Naive thymus-derived CD4-positive, alpha-beta T cell (primary cell): ENCODE measurements around the gene C6orf118. TPM values are rescaled to one million over a fixed set of nuclear protein-coding genes. Genes with fewer than 3 reads are reported as not detected.

Source experiments
- ATAC-seq: fragments of 150-1000 bp; cut with Tn5 transposase; 2 replicates; pipeline ENCODE4 v1.10.0; 2021; ENCODE audit warnings: mild to moderate bottlenecking, moderate library complexity
- CTCF ChIA-PET: fragments of 350-600 bp; sonication (Branson Sonifier 250); formaldehyde crosslinking; loops from one replicate; lab custom pipeline; 2021; ENCODE audit warnings: antibody characterized with exemption; lab: Charles Lee
- POLR2A ChIA-PET: fragments of 350-600 bp; sonication (Branson Sonifier 250); formaldehyde crosslinking; loops from one replicate; lab custom pipeline; 2021; ENCODE audit warnings: antibody characterized with exemption, inconsistent platforms; lab: Charles Lee
- DNase-seq, 9 donors: peaks; one replicate each; pipeline versions ENCODE4 v3.0.0 to v3.0.0-alpha.2; 2020 to 2022; ENCODE audit warnings: mixed read lengths in 1 of 9
- H3K27ac ChIP-seq: one replicate; pipeline ENCODE4 v1.7.0; 2013; ENCODE audit warnings: mild to moderate bottlenecking, low read depth, low read length, moderate library complexity
- H3K27me3 ChIP-seq, 2 donors: one replicate each; pipeline ENCODE4 v1.7.0; 2013; ENCODE audit warnings: low read length in 2 of 2, mild to moderate bottlenecking in 2 of 2, moderate library complexity in 2 of 2; ENCODE audit not compliant: control insufficient read depth in 2 of 2, insufficient read depth in 2 of 2
- H3K36me3 ChIP-seq, 3 experiments: 1 replicate in 2 of 3; 2 replicates in 1 of 3; pipeline ENCODE4 v1.7.0; 2013; ENCODE audit warnings: low read length in 3 of 3, mild to moderate bottlenecking in 3 of 3, moderate library complexity in 1 of 3; ENCODE audit not compliant: insufficient read depth in 3 of 3, control insufficient read depth in 2 of 3
- H3K4me1 ChIP-seq, 2 donors: one replicate each; pipeline ENCODE4 v1.7.0; 2013; ENCODE audit warnings: low read length in 2 of 2, mild to moderate bottlenecking in 2 of 2, moderate library complexity in 1 of 2; ENCODE audit not compliant: control insufficient read depth in 2 of 2, insufficient read depth in 2 of 2
- H3K4me3 ChIP-seq: 2 replicates; pipeline ENCODE4 v1.7.0; 2013; ENCODE audit warnings: mild to moderate bottlenecking, low read length
- H3K9me3 ChIP-seq, 3 experiments: 1 replicate in 2 of 3; 2 replicates in 1 of 3; pipeline ENCODE4 v1.7.0; 2013; ENCODE audit warnings: low read length in 3 of 3; ENCODE audit not compliant: control insufficient read depth in 2 of 3
- H3K27ac Mint-ChIP-seq, 9 donors: one replicate each; pipeline ENCODE4 v1.8.0; 2020 to 2022; ENCODE audit warnings: mixed read lengths in 9 of 9, mild to moderate bottlenecking in 8 of 9, moderate library complexity in 5 of 9, inconsistent platforms in 2 of 9
- H3K27me3 Mint-ChIP-seq, 5 donors: one replicate each; pipeline ENCODE4 v1.8.0; 2021 to 2022; ENCODE audit warnings: mixed read lengths in 5 of 5, mild to moderate bottlenecking in 1 of 5
- H3K36me3 Mint-ChIP-seq, 5 donors: one replicate each; pipeline ENCODE4 v1.8.0; 2020 to 2022; ENCODE audit warnings: mixed read lengths in 5 of 5, mild to moderate bottlenecking in 3 of 5, inconsistent platforms in 1 of 5
- H3K4me1 Mint-ChIP-seq, 7 donors: one replicate each; pipeline ENCODE4 v1.8.0; 2020 to 2022; ENCODE audit warnings: mixed read lengths in 7 of 7, mild to moderate bottlenecking in 3 of 7, inconsistent platforms in 1 of 7
- H3K4me3 Mint-ChIP-seq, 10 donors: one replicate each; pipeline ENCODE4 v1.8.0; 2020 to 2022; ENCODE audit warnings: mild to moderate bottlenecking in 10 of 10, mixed read lengths in 10 of 10, moderate library complexity in 6 of 10, inconsistent platforms in 2 of 10
- H3K9me3 Mint-ChIP-seq, 11 donors: one replicate each; pipeline ENCODE4 v1.8.0; 2020 to 2022; ENCODE audit warnings: mixed read lengths in 11 of 11, mild to moderate bottlenecking in 4 of 11, inconsistent platforms in 1 of 11, moderate library complexity in 1 of 11
- intact Hi-C, 2 donors: fragments of 100-400 bp; cut with micrococcal nuclease; formaldehyde crosslinking; loops; one replicate each; pipeline ENCODE4 v1.15.1; 2023
- polyA plus RNA-seq, 2 donors: library from polyadenylated mRNA; unstranded; fragments of 300-500 nt; fragmentation: Illumina TruSeq; gene quantifications; one replicate each; pipeline ENCODE4 v1.2.3, GENCODE V29; 2021
- total RNA-seq, 6 experiments: library from RNA in 5 of 6; stranded (reverse) in 5 of 6; gene quantifications; 1 replicate in 5 of 6; 2 replicates in 1 of 6; pipeline ENCODE4 v1.2.3 and lab custom pipeline; 2021 to 2026

C6orf118 gene
- total RNA-seq (not detected), polyA plus RNA-seq (not detected), total RNA-seq (lab: John Stamatoyannopoulos, UW) (not detected)

DNA sequence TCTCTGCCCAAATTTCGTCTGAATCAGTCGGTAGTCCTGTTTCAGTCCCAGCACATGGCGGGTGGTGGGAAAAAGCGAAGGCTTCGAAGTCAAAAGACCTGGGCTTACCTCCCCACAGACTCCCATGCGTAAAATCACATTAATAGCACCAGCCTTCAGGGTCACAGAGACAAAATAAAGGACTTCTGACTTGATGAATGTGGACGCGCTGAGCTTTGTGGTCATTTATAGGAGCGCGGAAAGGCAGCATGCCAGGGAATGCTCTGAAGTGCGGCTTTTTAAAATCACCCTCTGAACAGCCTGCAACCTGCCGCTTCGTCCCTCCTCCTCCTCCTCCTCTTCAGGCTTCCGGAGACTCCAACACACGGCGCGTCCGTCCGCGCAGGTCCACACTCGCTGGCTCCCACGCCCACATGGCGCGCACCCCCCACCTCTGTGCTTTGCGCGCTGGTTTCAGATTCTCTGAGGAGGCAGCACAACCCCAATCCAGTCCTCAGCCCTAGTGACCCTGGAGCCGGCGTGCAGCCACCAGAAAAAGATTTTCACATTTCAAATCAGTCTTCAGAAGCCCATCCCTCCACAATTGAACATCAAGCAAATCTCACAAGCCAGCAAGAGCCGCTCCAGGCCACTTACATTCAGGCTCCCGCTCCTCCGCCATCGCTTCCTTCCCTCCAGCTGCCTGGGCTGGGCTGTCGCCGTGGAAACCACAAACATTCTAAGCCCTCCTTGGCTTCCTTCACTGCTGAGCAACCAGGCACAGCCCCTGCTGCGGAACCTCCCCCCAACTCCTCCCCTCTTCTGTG, at the start of gene C6orf118:
C6orf118 (minus strand) TSS at position 680 of the 806 bp plus-strand sequence; CDS start at position 661, 19 bp downstream.
- intact Hi-C loops = no loop called here
- no peaks in the 10 kb centered on the region for H3K36me3 Mint-ChIP-seq
- peaks cover 0 to 13% (median 11%) of the 10 kb centered on the region in 7 donors for H3K4me1 Mint-ChIP-seq
- POLR2A ChIA-PET = no interaction called here
- ATAC-seq (no peak), DNase-seq (no peak)
- Histone ChIP-seq H3K9me3 (no peaks in the 10 kb centered on the region), H3K36me3 (no peaks in the 10 kb centered on the region), H3K4me1 (no peaks in the 10 kb centered on the region), H3K27me3 (no peaks in the 10 kb centered on the region), H3K27ac (no peak within 1 kb of the TSS), H3K4me3 (no peak within 1 kb of the TSS)
- H3K9me3 Mint-ChIP-seq = peaks cover 0 to 6% (median 0%) of the 10 kb centered on the region in 11 donors
- CTCF ChIA-PET = no interaction called here
- peak within 1 kb of the TSS in 1 of 9 donors; percentile 89 for H3K27ac Mint-ChIP-seq
- H3K27me3 Mint-ChIP-seq = peaks cover 0 to 7% (median 0%) of the 10 kb centered on the region in 5 donors
- peak within 1 kb of the TSS in 9 of 10 donors; percentile 8 to 71 (median 51) for H3K4me3 Mint-ChIP-seq

DNA sequence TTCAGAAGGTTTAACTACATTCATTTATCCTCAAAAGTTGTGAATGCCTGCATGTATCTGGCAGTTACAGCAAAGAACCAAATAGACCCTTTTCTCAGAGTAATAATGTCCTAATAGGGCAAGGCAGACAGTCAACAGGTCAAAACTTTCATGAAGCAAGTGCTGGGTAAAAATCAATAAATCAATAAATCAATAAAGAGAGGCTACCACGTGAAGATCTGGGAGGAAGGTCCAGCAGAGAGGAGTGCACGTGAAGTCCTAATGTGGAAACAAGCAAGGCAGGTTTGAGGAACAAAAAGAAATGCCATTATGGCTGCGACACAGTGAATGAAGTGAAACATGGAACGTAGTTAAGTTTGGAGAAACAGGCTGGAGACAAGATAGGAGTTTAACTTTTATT, 36.3 kb upstream of the C6orf118 start:
- ChIA-PET POLR2A (no interaction called here), CTCF (no interaction called here)
- Mint-ChIP-seq H3K27me3 (no peaks in the 10 kb centered on the region), H3K27ac (no peak overlapping the region), H3K4me1 (no peaks in the 10 kb centered on the region), H3K36me3 (peaks cover 0 to 4% (median 0%) of the 10 kb centered on the region in 5 donors), H3K4me3 (no peak overlapping the region), H3K9me3 (peaks cover 4 to 16% (median 10%) of the 10 kb centered on the region in 11 donors)
- intact Hi-C loops = no loop called here
- Histone ChIP-seq H3K36me3 (no peaks in the 10 kb centered on the region), H3K4me1 (no peaks in the 10 kb centered on the region), H3K27ac (no peak overlapping the region), H3K4me3 (no peak overlapping the region), H3K9me3 (no peaks in the 10 kb centered on the region), H3K27me3 (no peaks in the 10 kb centered on the region)
- DNase-seq (no peak), ATAC-seq (no peak)

DNA sequence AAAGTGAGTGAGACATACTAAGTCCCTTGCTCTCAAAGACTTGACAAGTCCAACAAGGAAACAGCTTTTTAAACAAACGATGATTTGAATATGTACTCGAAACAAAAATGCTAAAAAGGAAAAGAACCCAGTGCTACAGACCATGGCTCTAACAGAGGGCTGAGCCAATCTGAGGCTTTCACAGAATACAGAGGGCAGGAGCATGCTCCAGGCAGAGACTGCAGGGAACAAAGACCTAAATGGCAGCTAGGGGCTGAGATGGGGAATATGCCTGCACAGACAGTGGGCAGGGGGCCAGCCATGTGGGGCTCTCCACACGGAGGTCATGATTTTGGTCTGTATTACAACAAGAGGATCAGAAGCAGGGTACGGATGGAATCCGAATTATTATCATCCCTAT, 31.1 kb upstream of the C6orf118 start:
- Histone ChIP-seq H3K4me3 (no peak overlapping the region), H3K27me3 (no peaks in the 10 kb centered on the region), H3K4me1 (no peaks in the 10 kb centered on the region), H3K36me3 (no peaks in the 10 kb centered on the region), H3K9me3 (no peaks in the 10 kb centered on the region), H3K27ac (no peak overlapping the region)
- Mint-ChIP-seq H3K4me1 (no peaks in the 10 kb centered on the region), H3K36me3 (no peaks in the 10 kb centered on the region), H3K27ac (no peak overlapping the region), H3K9me3 (peaks cover 0 to 7% (median 3%) of the 10 kb centered on the region in 11 donors), H3K4me3 (no peak overlapping the region), H3K27me3 (no peaks in the 10 kb centered on the region)
- DNase-seq = no peak
- ChIA-PET POLR2A (no interaction called here), CTCF (no interaction called here)
- intact Hi-C loops = no loop called here
- ATAC-seq = no peak

DNA sequence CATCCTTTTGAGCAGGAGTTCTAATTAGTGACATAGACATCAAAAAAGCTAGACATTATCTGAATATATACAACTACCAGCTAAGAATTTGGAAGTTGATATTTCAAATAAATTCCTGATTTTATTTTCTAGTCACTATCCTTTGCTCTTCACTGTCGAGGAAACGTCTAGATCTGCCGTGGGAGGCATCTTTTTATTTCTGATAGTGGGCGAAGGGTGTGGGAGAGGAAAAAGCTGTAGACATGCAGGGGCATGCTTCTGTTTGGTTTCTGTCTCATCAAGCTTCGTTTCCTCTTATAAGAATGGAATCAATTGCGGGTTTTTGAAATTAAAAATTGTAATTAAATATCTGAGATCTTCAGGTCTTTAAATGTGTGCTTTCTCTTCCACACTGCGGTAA, 16.2 kb upstream of the C6orf118 start:
- DNase-seq (no peak), ATAC-seq (no peak)
- no peaks in the 10 kb centered on the region for H3K4me1 ChIP-seq
- H3K9me3 ChIP-seq = peaks cover 0 to 6% (median 0%) of the 10 kb centered on the region in 3 experiments
- peaks cover 0 to 4% (median 0%) of the 10 kb centered on the region in 5 donors for H3K36me3 Mint-ChIP-seq
- intact Hi-C loops = no loop called here
- ChIA-PET POLR2A (no interaction called here), CTCF (no interaction called here)
- H3K9me3 Mint-ChIP-seq = peaks cover 8 to 23% (median 15%) of the 10 kb centered on the region in 11 donors
- H3K4me3 Mint-ChIP-seq = no peak overlapping the region
- no peaks in the 10 kb centered on the region for H3K27me3 Mint-ChIP-seq
- H3K27ac Mint-ChIP-seq = no peak overlapping the region
- H3K36me3 ChIP-seq = no peaks in the 10 kb centered on the region
- no peak overlapping the region for H3K4me3 ChIP-seq
- H3K4me1 Mint-ChIP-seq = no peaks in the 10 kb centered on the region
- no peaks in the 10 kb centered on the region for H3K27me3 ChIP-seq
- H3K27ac ChIP-seq = no peak overlapping the region

DNA sequence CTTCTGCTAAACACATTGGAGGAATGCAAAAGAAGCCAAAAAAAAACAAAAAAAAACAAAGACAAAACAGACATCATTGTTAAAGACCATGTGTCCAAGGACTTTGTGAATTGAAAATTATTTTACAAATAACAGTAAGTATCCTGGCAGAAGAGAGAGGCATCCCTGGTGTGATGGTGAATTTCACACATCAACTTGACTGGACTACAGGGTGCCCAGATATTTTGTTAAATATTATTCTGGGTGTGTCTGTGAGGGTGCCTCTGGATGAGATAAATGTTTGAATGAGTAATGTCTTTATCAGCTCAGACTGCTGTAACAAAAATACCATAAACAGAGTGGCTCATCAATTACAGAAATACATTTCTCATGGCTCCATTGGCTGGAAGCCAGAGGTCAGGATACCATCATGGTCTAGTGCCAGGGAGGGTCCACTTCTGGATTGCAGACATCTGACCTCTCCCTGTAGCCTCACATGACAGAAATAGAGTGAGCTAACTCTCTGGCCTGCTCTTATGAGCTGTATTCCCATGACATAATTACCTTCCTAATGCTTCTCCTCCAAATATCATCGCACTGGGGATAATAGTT, 12.2 kb upstream of the C6orf118 start:
- ChIA-PET CTCF (no interaction called here), POLR2A (no interaction called here)
- no peaks in the 10 kb centered on the region for H3K4me1 ChIP-seq

DNA sequence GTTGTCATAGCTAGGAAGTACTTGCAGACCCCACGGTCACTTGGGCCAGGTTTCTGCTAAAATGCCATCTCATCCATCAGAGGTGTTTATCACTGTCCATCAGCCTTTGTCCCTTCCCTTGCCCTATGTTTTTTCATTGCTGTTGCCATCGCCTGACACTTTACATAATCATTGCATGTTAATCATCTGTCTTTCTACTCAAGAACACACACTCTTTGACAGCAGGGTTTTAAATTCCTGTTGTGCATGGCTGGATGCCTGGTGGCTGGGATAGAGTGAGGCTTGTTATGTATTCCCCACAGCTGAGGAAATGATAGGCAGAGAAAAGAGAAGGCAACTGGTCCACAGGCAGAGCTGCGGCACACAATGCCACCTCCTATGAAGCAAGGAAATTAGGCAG, 11.7 kb upstream of the C6orf118 start:
- ATAC-seq (no peak), DNase-seq (no peak)
- Histone ChIP-seq H3K27ac (no peak overlapping the region), H3K4me1 (no peaks in the 10 kb centered on the region), H3K36me3 (no peaks in the 10 kb centered on the region), H3K27me3 (no peaks in the 10 kb centered on the region), H3K9me3 (peaks cover 0 to 6% (median 0%) of the 10 kb centered on the region in 3 experiments), H3K4me3 (no peak overlapping the region)
- Mint-ChIP-seq H3K27ac (no peak overlapping the region), H3K9me3 (peaks cover 8 to 27% (median 21%) of the 10 kb centered on the region in 11 donors), H3K36me3 (peaks cover 0 to 4% (median 0%) of the 10 kb centered on the region in 5 donors), H3K27me3 (peaks cover 0 to 8% (median 0%) of the 10 kb centered on the region in 5 donors), H3K4me1 (no peaks in the 10 kb centered on the region), H3K4me3 (no peak overlapping the region)
- intact Hi-C loops = no loop called here
- ChIA-PET CTCF (no interaction called here), POLR2A (no interaction called here)

More for the DNA sequence above, 12.2 kb upstream of the C6orf118 start:
- ATAC-seq (no peak), DNase-seq (no peak)
- H3K27me3 Mint-ChIP-seq = peaks cover 0 to 8% (median 0%) of the 10 kb centered on the region in 5 donors
- H3K9me3 Mint-ChIP-seq = peaks cover 8 to 27% (median 21%) of the 10 kb centered on the region in 11 donors
- no peaks in the 10 kb centered on the region for H3K27me3 ChIP-seq
- no peak overlapping the region for H3K4me3 ChIP-seq
- no peak overlapping the region for H3K4me3 Mint-ChIP-seq
- peaks cover 0 to 6% (median 0%) of the 10 kb centered on the region in 3 experiments for H3K9me3 ChIP-seq
- H3K36me3 ChIP-seq = no peaks in the 10 kb centered on the region
- no peak overlapping the region for H3K27ac Mint-ChIP-seq
- intact Hi-C loops = no loop called here
- H3K36me3 Mint-ChIP-seq = peaks cover 0 to 4% (median 0%) of the 10 kb centered on the region in 5 donors
- H3K4me1 Mint-ChIP-seq = no peaks in the 10 kb centered on the region
- no peak overlapping the region for H3K27ac ChIP-seq
